Lower lobe of right lung (tissue), 2 donors: ENCODE measurements around the gene INCA1. TPM values are rescaled to one million over a fixed set of nuclear protein-coding genes. Genes with fewer than 3 reads are reported as not detected.

Source experiments
- ATAC-seq, 2 donors: fragments of 200-7000 bp; cut with Tn5 transposase; one replicate each; pipeline ENCODE4 v1.9.1; 2020 to 2022; ENCODE audit warnings: mild to moderate bottlenecking in 2 of 2, moderate library complexity in 2 of 2
- DNase-seq: peaks from one replicate; pipeline ENCODE4 v3.0.0-alpha.2; 2020
- H3K27ac ChIP-seq: fragments of 200-600 bp; one replicate; pipeline ENCODE4 v1.8.0; 2022
- H3K27me3 ChIP-seq: fragments of 200-600 bp; one replicate; pipeline ENCODE4 v1.8.0; 2022; ENCODE audit warnings: low read depth
- H3K36me3 ChIP-seq: fragments of 200-600 bp; one replicate; pipeline ENCODE4 v1.8.0; 2022; ENCODE audit warnings: mild to moderate bottlenecking
- H3K4me1 ChIP-seq: fragments of 200-600 bp; one replicate; pipeline ENCODE4 v1.8.0; 2022
- H3K4me3 ChIP-seq: fragments of 200-600 bp; one replicate; pipeline ENCODE4 v1.8.0; 2022; ENCODE audit warnings: mild to moderate bottlenecking
- H3K9me3 ChIP-seq: fragments of 200-600 bp; one replicate; pipeline ENCODE4 v1.8.0; 2022
- intact Hi-C: fragments of 100-400 bp; cut with DNase I; formaldehyde crosslinking; loops from one replicate; pipeline ENCODE4 v1.11.0; 2022
- total RNA-seq: library from RNA; stranded (reverse); fragmentation: NEBNext Ultra II Directional; extraction: Animal tissue kit (Norgen Biotek cat#: 25700); gene quantifications from one replicate; pipeline ENCODE4 v1.2.1, GENCODE V29; 2021
- TF ChIP-seq, protein P1 (sequence below): fragments of 200-600 bp; IDR thresholded peaks from one replicate; pipeline ENCODE4 v1.8.0; 2022; ENCODE audit warnings: antibody characterized with exemption, mild to moderate bottlenecking
- donor health status: DM: no; HTN: yes; CAD: no; lungs with severe emphysema.

Gene INCA1
- total RNA-seq, 1 donor from 2014 or later, result 1.9 TPM

DNA sequence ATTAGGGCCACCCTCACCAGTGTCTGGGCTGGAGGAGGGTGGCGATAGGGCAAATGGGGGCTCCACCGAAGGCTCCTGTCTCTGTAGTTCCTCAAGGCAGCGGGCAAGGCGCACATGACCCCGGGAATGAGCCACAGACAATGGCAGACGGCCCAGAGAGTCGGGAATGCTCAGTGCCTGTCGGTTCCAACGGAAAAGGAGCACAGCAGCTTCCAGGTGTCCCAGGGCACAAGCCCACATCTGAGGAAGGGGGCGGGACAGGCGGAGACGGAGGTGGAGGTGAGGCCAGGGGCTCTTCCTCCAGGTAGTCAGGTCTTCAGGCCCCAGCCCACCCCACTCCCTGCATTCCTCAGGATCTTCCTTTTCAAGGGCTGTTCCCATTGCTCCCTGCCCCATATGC, 24.6 kb downstream of the INCA1 start:
- H3K36me3 ChIP-seq, result peaks cover 81% of the 10 kb centered on the region
- intact Hi-C loops, result no loop called here

DNA sequence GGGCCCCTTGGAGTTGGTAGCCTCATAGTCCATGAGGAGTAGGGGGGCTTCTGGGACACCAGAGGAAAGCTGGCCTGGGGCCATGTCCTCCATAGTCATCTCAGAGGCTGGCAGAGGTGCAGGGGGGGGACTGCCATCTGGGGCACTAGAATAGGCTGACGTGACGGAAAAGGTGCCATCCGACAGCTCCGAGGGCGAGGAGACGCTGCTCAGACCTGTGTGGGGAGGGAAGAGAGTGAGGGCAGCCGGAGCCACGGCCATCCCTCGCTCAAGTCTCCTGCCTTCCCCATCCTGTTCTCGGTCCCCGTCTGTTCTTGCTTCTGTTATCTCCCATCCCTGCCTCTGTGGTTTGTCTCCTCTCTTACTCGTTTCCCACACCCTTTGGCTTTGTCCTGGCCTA, 25.0 kb downstream of the INCA1 start:
- no peak overlapping the region for H3K27ac ChIP-seq
- TF ChIP-seq, protein P1, sequence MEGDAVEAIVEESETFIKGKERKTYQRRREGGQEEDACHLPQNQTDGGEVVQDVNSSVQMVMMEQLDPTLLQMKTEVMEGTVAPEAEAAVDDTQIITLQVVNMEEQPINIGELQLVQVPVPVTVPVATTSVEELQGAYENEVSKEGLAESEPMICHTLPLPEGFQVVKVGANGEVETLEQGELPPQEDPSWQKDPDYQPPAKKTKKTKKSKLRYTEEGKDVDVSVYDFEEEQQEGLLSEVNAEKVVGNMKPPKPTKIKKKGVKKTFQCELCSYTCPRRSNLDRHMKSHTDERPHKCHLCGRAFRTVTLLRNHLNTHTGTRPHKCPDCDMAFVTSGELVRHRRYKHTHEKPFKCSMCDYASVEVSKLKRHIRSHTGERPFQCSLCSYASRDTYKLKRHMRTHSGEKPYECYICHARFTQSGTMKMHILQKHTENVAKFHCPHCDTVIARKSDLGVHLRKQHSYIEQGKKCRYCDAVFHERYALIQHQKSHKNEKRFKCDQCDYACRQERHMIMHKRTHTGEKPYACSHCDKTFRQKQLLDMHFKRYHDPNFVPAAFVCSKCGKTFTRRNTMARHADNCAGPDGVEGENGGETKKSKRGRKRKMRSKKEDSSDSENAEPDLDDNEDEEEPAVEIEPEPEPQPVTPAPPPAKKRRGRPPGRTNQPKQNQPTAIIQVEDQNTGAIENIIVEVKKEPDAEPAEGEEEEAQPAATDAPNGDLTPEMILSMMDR, result no peak
- ATAC-seq, result no peak
- no peak overlapping the region for H3K4me3 ChIP-seq
- H3K36me3 ChIP-seq, result peaks cover 77% of the 10 kb centered on the region
- no peaks in the 10 kb centered on the region for H3K27me3 ChIP-seq
- no peak for DNase-seq
- intact Hi-C loops, result no loop called here
- no peaks in the 10 kb centered on the region for H3K9me3 ChIP-seq
- peaks cover 36% of the 10 kb centered on the region for H3K4me1 ChIP-seq

More for the DNA sequence above, 24.6 kb downstream of the INCA1 start:
- Histone ChIP-seq H3K27me3 (no peaks in the 10 kb centered on the region), H3K9me3 (no peaks in the 10 kb centered on the region), H3K4me3 (no peak overlapping the region), H3K27ac (no peak overlapping the region), H3K4me1 (peaks cover 36% of the 10 kb centered on the region)
- DNase-seq, result no peak
- TF ChIP-seq, protein P1, result no peak
- no peak for ATAC-seq

DNA sequence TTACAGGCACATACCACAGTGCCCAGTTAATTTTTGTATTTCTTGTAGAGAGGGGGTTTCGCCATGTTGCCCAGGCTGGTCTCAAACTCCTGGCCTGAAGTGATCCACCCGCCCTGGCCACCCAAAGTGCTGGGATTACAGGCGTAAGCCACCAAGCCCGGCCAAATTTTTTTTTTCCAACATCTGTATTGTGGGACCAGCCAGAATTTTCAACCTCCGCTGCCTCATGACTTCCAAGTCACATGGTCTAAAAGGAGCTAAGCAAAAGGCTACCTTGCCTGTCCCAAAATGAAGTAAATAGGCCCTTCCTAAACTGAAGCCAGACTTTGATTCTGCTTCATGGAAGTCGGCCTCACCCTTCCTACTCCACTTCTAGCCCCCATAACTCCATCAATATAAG, 25.5 kb downstream of the INCA1 start:
- peaks cover 36% of the 10 kb centered on the region for H3K4me1 ChIP-seq
- intact Hi-C loops, result no loop called here
- TF ChIP-seq, protein P1, result no peak
- no peak overlapping the region for H3K27ac ChIP-seq
- H3K36me3 ChIP-seq, result peaks cover 72% of the 10 kb centered on the region
- ATAC-seq, result no peak
- H3K4me3 ChIP-seq, result no peak overlapping the region
- H3K27me3 ChIP-seq, result no peaks in the 10 kb centered on the region
- no peak for DNase-seq
- H3K9me3 ChIP-seq, result no peaks in the 10 kb centered on the region

DNA sequence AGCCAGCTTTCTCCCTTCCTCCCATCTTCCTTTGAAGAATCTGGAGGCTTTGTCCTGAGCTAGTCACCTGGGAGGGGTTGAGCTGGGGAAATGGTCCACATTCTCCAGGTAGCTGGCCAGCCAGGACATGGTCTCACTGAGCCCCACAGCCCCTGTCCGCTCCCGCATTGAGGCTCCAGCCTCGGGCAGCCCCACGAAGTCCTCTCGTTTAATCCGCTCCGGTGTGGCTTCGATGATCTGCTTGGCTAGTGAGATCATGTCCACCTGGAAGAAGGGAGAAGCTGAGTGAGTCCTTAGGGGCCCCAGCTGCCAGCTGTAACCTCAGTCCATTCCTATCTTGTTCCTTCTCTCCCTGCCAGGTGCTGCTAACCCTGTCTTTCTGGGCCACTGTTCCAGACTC, 27.0 kb downstream of the INCA1 start:
- no peak for DNase-seq
- intact Hi-C loops, result no loop called here
- Histone ChIP-seq H3K4me3 (no peak overlapping the region), H3K27ac (peak overlapping the region; percentile 34), H3K9me3 (no peaks in the 10 kb centered on the region), H3K4me1 (peaks cover 50% of the 10 kb centered on the region), H3K27me3 (no peaks in the 10 kb centered on the region), H3K36me3 (peaks cover 57% of the 10 kb centered on the region)
- no peak for ATAC-seq
- TF ChIP-seq, protein P1, result no peak

DNA sequence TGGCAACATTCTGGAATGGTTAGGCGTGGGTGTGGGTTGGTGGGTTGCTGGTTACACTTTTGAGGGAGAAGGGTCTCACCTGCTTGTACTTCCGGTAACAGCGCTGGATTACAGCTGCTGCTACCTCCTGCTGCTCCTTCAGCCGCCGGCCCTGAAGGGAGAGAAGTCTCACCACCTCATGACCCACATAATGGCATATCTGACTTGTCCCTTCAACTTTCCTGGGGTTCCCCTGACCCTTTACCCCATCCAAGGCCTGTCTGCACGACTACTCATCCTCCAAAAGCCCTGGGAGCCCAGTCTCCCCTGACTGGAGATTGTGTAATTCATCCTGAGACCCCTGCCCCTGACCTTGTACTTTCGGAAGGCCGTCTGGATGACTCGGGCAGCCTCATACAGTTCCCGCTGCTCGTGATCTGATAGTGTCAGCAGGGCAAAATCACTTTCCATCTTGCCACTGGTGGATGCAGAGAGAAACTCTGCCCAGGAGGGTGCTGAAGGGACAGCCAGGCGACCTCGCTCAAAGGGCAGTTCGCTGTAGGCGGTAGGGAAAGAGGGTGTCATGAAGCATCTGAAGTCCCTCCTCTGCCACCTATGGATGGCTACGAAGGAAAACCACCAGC, 27.7 kb downstream of the INCA1 start:
- H3K27ac ChIP-seq, result peak overlapping the region; percentile 34
- intact Hi-C loops, result no loop called here
- peak overlapping the region; percentile 94 for H3K4me3 ChIP-seq

More for the DNA sequence above, 27.7 kb downstream of the INCA1 start:
- ATAC-seq (no peak), DNase-seq (no peak)
- H3K4me1 ChIP-seq, result peaks cover 52% of the 10 kb centered on the region
- peaks cover 55% of the 10 kb centered on the region for H3K36me3 ChIP-seq
- H3K9me3 ChIP-seq, result no peaks in the 10 kb centered on the region
- no peaks in the 10 kb centered on the region for H3K27me3 ChIP-seq
- TF ChIP-seq, protein P1, result no peak
